K562 (cell line): Measurements from ENCODE around the gene DNAJC25.

Experiments
- DPF2 ChIP-seq: fragments of 450-650 bp; IDR thresholded peaks from 2 replicates; pipeline ENCODE4 v1.6.1; 2016
- EZH2 ChIP-seq: IDR thresholded peaks from 2 replicates; pipeline ENCODE4 v1.6.1; 2012; ENCODE audit warnings: low read depth, mild to moderate bottlenecking, inconsistent platforms, low read length, borderline replicate concordance
- KDM5B ChIP-seq: fragments of 200-600 bp; sonication (generic); IDR thresholded peaks from 2 replicates; pipeline ENCODE4 v1.6.1; 2012; ENCODE audit warnings: low read depth, mild to moderate bottlenecking, moderate library complexity, low read length, control low read depth, inconsistent platforms; ENCODE audit not compliant: insufficient replicate concordance
- PCBP2 ChIP-seq: fragments of 200-400 bp; formaldehyde crosslinking; IDR thresholded peaks from 2 replicates; pipeline ENCODE4 v1.6.1; 2018; ENCODE audit warnings: low read length, low read depth, mild to moderate bottlenecking, moderate library complexity; ENCODE audit not compliant: poor library complexity, severe bottlenecking
- POLR2A ChIP-seq: fragments of 450-650 bp; conservative IDR thresholded peaks from 2 replicates; pipeline ENCODE4 v1.6.1; 2016
- SIN3A ChIP-seq, 2 experiments: fragments of 150-350 bp in 1 of 2; IDR thresholded peaks; 2 replicates each; pipeline ENCODE4 v1.6.1; 2011 to 2016; ENCODE audit warnings: borderline replicate concordance in 2 of 2, low read depth in 2 of 2, low read length in 2 of 2, mild to moderate bottlenecking in 2 of 2, moderate library complexity in 2 of 2; ENCODE audit not compliant: control insufficient read depth in 1 of 2
- TAF1 ChIP-seq: IDR thresholded peaks from 2 replicates; pipeline ENCODE4 v1.6.1; 2011; ENCODE audit warnings: mild to moderate bottlenecking, low read length, moderate library complexity; ENCODE audit not compliant: insufficient read depth, control insufficient read depth, severe bottlenecking; ENCODE audit errors: extremely low read depth
- TBL1XR1 ChIP-seq, 2 experiments: IDR thresholded peaks; 2 replicates each; pipeline ENCODE4 v1.6.1; 2012; ENCODE audit warnings: improper control_type of control experiment in 2 of 2, low read length in 2 of 2, mild to moderate bottlenecking in 1 of 2
- YY1 ChIP-seq, 3 experiments: IDR thresholded peaks; 2 replicates each; pipeline ENCODE4 v1.6.1; 2011; ENCODE audit warnings: low read length in 2 of 3, mild to moderate bottlenecking in 2 of 3, moderate library complexity in 2 of 3, borderline replicate concordance in 1 of 3, control low read depth in 1 of 3, low read depth in 1 of 3; ENCODE audit not compliant: insufficient read depth in 3 of 3, insufficient replicate concordance in 2 of 3, control insufficient read depth in 1 of 3, insufficient read length in 1 of 3; ENCODE audit errors: extremely low read depth in 1 of 3
- ZBTB33 ChIP-seq: sonication (generic); formaldehyde crosslinking; IDR thresholded peaks from 2 replicates; pipeline ENCODE4 v1.8.1; 2023; ENCODE audit warnings: mild to moderate bottlenecking, missing genetic modification reagents
- ZNF785 ChIP-seq: fragments of 250-450 bp; sonication (Bioruptor Pico); IDR thresholded peaks from 2 replicates; pipeline ENCODE4 v1.4.0; 2020; ENCODE audit warnings: mild to moderate bottlenecking

GRCh38 chr9:111613436-111614040, 17.6 kb upstream of the DNAJC25 start:
- TF ChIP-seq ZNF785 (CRISPR knock-in tag): no peak
- no peak for TF ChIP-seq ZBTB33 (CRISPR knock-in tag)
- TF ChIP-seq SIN3A (IDR thresholded peaks at IDR 0.05; ENCODE audit: borderline replicate concordance in 2 of 2, control insufficient read depth in 1 of 2, low read depth in 2 of 2, low read length in 2 of 2): no peak
- no peak for TF ChIP-seq TBL1XR1 (IDR thresholded peaks at IDR 0.05; ENCODE audit: low read length in 2 of 2)
- no peak for TF ChIP-seq TAF1
- no peak for TF ChIP-seq KDM5B
- no peak for TF ChIP-seq PCBP2
- TF ChIP-seq DPF2: no peak
- no peak for TF ChIP-seq EZH2
- TF ChIP-seq YY1 (IDR thresholded peaks at IDR 0.05; ENCODE audit: borderline replicate concordance in 1 of 3, control insufficient read depth in 1 of 3, extremely low read depth in 1 of 3, insufficient read depth in 3 of 3, insufficient read length in 1 of 3, insufficient replicate concordance in 2 of 3, low read depth in 1 of 3, low read length in 2 of 3): no peak
- no peak for TF ChIP-seq POLR2A
